CD14-positive monocyte (primary cell): ENCODE data around the gene MAP2. TPM values are rescaled to one million over a fixed set of nuclear protein-coding genes. Genes with fewer than 3 reads are reported as not detected.

Source experiments
- DNase-seq, 3 donors: peaks; one replicate each; pipeline ENCODE4 v3.0.0-alpha.2; 2011 to 2022
- H2AFZ ChIP-seq: 2 replicates; pipeline ENCODE4 v1.6.0; 2012; ENCODE audit warnings: mild to moderate bottlenecking, low read depth, low read length, inconsistent platforms; ENCODE audit not compliant: insufficient read depth, poor library complexity, severe bottlenecking
- H3K27ac ChIP-seq, 2 donors: 1 replicate in 1 of 2; 2 replicates in 1 of 2; pipeline ENCODE4 v1.5.1; 2012 to 2013; ENCODE audit warnings: low read length in 2 of 2, control low read depth in 1 of 2, inconsistent platforms in 1 of 2, low read depth in 1 of 2, mild to moderate bottlenecking in 1 of 2
- H3K27me3 ChIP-seq, 2 donors: one replicate each; pipeline versions ENCODE4 v1.6.0 to v1.6.1; 2011 to 2013; ENCODE audit warnings: low read length in 2 of 2; ENCODE audit not compliant: control insufficient read depth in 2 of 2, insufficient read depth in 2 of 2
- H3K36me3 ChIP-seq, 2 donors: replicated peaks in 1 of 2; 1 replicate in 1 of 2; 2 replicates in 1 of 2; pipeline versions ENCODE4 v1.5.1 to v1.6.1; 2012 to 2013; ENCODE audit warnings: low read length in 2 of 2, control low read depth in 1 of 2, inconsistent platforms in 1 of 2, mild to moderate bottlenecking in 1 of 2; ENCODE audit not compliant: insufficient read depth in 2 of 2, control insufficient read depth in 1 of 2
- H3K4me1 ChIP-seq, 2 donors: 1 replicate in 1 of 2; 2 replicates in 1 of 2; pipeline versions ENCODE4 v1.5.1 to v1.6.1; 2012 to 2013; ENCODE audit warnings: low read length in 2 of 2, control low read depth in 1 of 2, inconsistent platforms in 1 of 2, mild to moderate bottlenecking in 1 of 2, moderate library complexity in 1 of 2; ENCODE audit not compliant: insufficient read depth in 2 of 2, control insufficient read depth in 1 of 2
- H3K4me2 ChIP-seq: replicated peaks from 2 replicates; pipeline ENCODE3; 2012; ENCODE audit warnings: low read length, moderate library complexity, mild to moderate bottlenecking; ENCODE audit not compliant: poor library complexity, severe bottlenecking; ENCODE audit errors: extremely low read depth
- H3K4me3 ChIP-seq, 3 experiments: fragments of 200-600 bp in 1 of 3; sonication (generic) in 1 of 3; replicated peaks in 1 of 3; 1 replicate in 2 of 3; 2 replicates in 1 of 3; pipeline ENCODE4 v1.5.1; 2011 to 2013; ENCODE audit warnings: low read length in 3 of 3, mild to moderate bottlenecking in 3 of 3, control low read depth in 2 of 3, low read depth in 2 of 3, inconsistent platforms in 1 of 3, moderate library complexity in 1 of 3
- H3K79me2 ChIP-seq: 2 replicates; pipeline ENCODE4 v1.6.0; 2012; ENCODE audit warnings: mild to moderate bottlenecking, control low read depth, inconsistent platforms, low read length, moderate library complexity; ENCODE audit not compliant: insufficient read depth
- H3K9ac ChIP-seq: 2 replicates; pipeline ENCODE4 v1.6.0; 2017; ENCODE audit warnings: low read length, mild to moderate bottlenecking; ENCODE audit not compliant: insufficient read depth, poor library complexity, severe bottlenecking
- H3K9me3 ChIP-seq, 2 donors: replicated peaks in 1 of 2; 1 replicate in 1 of 2; 2 replicates in 1 of 2; pipeline versions ENCODE4 v1.5.1 to v1.6.1; 2012 to 2013; ENCODE audit warnings: low read length in 2 of 2, control low read depth in 1 of 2; ENCODE audit not compliant: control insufficient read depth in 1 of 2, insufficient read depth in 1 of 2
- H4K20me1 ChIP-seq: 2 replicates; pipeline ENCODE4 v1.6.0; 2012; ENCODE audit warnings: mild to moderate bottlenecking, low read length, control low read depth, moderate library complexity; ENCODE audit not compliant: insufficient read depth
- H3K27ac Mint-ChIP-seq, 7 donors: one replicate each; pipeline ENCODE4 v1.8.0; 2020; ENCODE audit warnings: mild to moderate bottlenecking in 7 of 7, mixed read lengths in 7 of 7, moderate library complexity in 6 of 7, inconsistent platforms in 2 of 7
- H3K27me3 Mint-ChIP-seq, 3 donors: one replicate each; pipeline ENCODE4 v1.8.0; 2021 to 2022; ENCODE audit warnings: low read depth in 3 of 3, mild to moderate bottlenecking in 3 of 3, mixed read lengths in 3 of 3, moderate library complexity in 3 of 3, inconsistent platforms in 1 of 3
- H3K36me3 Mint-ChIP-seq, 2 donors: one replicate each; pipeline ENCODE4 v1.8.0; 2020; ENCODE audit warnings: mixed read lengths in 2 of 2, inconsistent platforms in 1 of 2, mild to moderate bottlenecking in 1 of 2
- H3K4me1 Mint-ChIP-seq: one replicate; pipeline ENCODE4 v1.8.0; 2020; ENCODE audit warnings: mild to moderate bottlenecking, mixed read lengths
- H3K4me3 Mint-ChIP-seq, 2 donors: one replicate each; pipeline ENCODE4 v1.8.0; 2020; ENCODE audit warnings: mild to moderate bottlenecking in 2 of 2, mixed read lengths in 2 of 2, moderate library complexity in 1 of 2
- H3K9me3 Mint-ChIP-seq, 7 donors: one replicate each; pipeline ENCODE4 v1.8.0; 2020 to 2022; ENCODE audit warnings: mixed read lengths in 7 of 7, mild to moderate bottlenecking in 6 of 7, moderate library complexity in 6 of 7, inconsistent platforms in 2 of 7
- CTCF ChIP-seq: fragments of 200-600 bp; IDR thresholded peaks from one replicate; pipeline ENCODE4 v1.8.0; 2022; ENCODE audit warnings: antibody characterized with exemption, mild to moderate bottlenecking
- WGBS: methylation state at CpG from one replicate; pipeline ENCODE4 v1.1.5; 2013; ENCODE audit warnings: missing lambda C conversion rate; ENCODE audit not compliant: insufficient coverage; 5-methylcytosine and 5-hydroxymethylcytosine counted together
- intact Hi-C, 2 donors: fragments of 100-400 bp; cut with micrococcal nuclease; formaldehyde crosslinking; loops; one replicate each; pipeline versions ENCODE4 v1.15.0 to v1.15.1; 2023
- polyA plus RNA-seq, 3 donors: library from polyadenylated mRNA; depleted of rRNA in 1 of 3; unstranded in 2 of 3; stranded (reverse) in 1 of 3; fragments of 300-500 nt in 2 of 3; fragments of >200 nt in 1 of 3; fragmentation: Illumina TruSeq in 2 of 3; gene quantifications; 1 replicate in 2 of 3; 2 replicates in 1 of 3; pipeline ENCODE4 v1.2.3, GENCODE V29; 2012 to 2021

Gene MAP2
- polyA plus RNA-seq, 3 donors = not detected

DNA sequence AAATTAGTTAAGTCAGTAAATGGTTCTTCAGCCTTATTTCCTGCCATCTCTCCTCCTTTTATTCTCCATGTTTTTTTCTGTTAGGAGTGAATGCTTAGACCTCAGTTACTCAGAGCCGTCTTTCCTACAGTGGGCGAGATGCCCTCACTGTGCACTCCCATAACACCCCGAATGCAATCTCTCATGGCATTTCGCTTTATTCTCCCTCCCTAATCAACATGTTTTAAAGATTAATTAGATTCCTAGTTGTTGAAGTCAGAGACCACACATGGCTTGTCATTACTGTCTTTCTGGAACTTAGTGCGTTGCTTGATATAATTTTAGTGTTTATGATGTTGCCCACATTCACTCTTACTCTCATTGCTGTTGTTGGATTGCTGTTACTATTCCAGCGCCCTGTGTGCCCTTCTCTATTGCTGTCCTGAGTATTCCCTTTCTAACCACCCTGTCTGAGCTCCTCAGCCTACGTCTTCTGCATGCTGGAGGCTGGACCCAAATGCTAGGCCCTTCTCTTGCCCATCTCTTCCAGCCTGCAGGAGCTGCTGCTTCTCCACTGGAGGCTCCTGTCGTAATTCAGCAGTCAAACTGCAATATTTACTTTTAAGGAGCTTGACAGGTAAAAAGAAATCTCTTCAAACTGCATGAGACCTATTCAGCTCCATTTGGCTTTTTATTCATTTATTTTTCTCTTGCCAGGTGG, 99.3 kb downstream of the MAP2 start:
- Histone ChIP-seq H2AFZ (no peak overlapping the region), H3K9me3 (no peaks in the 10 kb centered on the region), H3K27ac (no peak overlapping the region), H4K20me1 (no peaks in the 10 kb centered on the region), H3K79me2 (no peaks in the 10 kb centered on the region), H3K27me3 (no peaks in the 10 kb centered on the region), H3K9ac (no peak overlapping the region), H3K36me3 (no peaks in the 10 kb centered on the region), H3K4me1 (peaks cover 18 to 24% of the 10 kb centered on the region in 2 donors), H3K4me2 (no peak overlapping the region), H3K4me3 (no peak overlapping the region)
- TF ChIP-seq CTCF = no peak
- WGBS = 100% methylated on average over 3 of the region's 8 CpGs
- no peak for DNase-seq
- H3K4me1 Mint-ChIP-seq = peaks cover 25% of the 10 kb centered on the region
- intact Hi-C loops = no loop called here
- no peak overlapping the region for H3K4me3 Mint-ChIP-seq
- no peaks in the 10 kb centered on the region for H3K9me3 Mint-ChIP-seq
- H3K36me3 Mint-ChIP-seq = no peaks in the 10 kb centered on the region
- no peaks in the 10 kb centered on the region for H3K27me3 Mint-ChIP-seq
- H3K27ac Mint-ChIP-seq = no peak overlapping the region

DNA sequence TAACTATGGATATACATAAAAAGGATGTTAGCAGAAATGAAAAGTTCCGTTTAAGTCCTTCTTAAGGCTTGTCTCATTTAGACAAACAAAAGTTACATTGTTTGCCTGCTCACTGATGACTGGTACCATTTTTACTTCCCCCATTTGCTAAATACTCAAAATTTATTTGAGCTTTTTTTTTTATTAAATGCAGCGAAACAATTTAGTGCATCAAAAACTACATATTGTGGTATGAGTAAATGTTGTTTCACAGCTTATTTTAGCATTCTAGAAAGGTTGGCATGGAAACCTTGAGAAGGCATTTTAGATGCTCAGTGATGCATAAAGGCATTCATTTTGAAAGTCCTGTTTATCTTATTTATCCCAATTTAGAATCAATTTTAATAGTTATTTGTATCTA, 100.0 kb downstream of the MAP2 start:
- no peak overlapping the region for H3K4me3 Mint-ChIP-seq

More for the DNA sequence above, 100.0 kb downstream of the MAP2 start:
- H3K79me2 ChIP-seq = no peaks in the 10 kb centered on the region
- intact Hi-C loops = no loop called here
- no peak overlapping the region for H3K4me3 ChIP-seq
- no peak overlapping the region for H3K4me2 ChIP-seq
- Mint-ChIP-seq H3K9me3 (no peaks in the 10 kb centered on the region), H3K4me1 (peaks cover 25% of the 10 kb centered on the region), H3K27ac (no peak overlapping the region), H3K36me3 (no peaks in the 10 kb centered on the region), H3K27me3 (no peaks in the 10 kb centered on the region)
- H3K27ac ChIP-seq = no peak overlapping the region
- H2AFZ ChIP-seq = no peak overlapping the region
- H4K20me1 ChIP-seq = no peaks in the 10 kb centered on the region
- no peak overlapping the region for H3K9ac ChIP-seq
- no peaks in the 10 kb centered on the region for H3K9me3 ChIP-seq
- WGBS = no CpG with 5 or more reads among the region's 2 CpGs
- TF ChIP-seq CTCF = no peak
- peaks cover 18 to 24% of the 10 kb centered on the region in 2 donors for H3K4me1 ChIP-seq
- no peaks in the 10 kb centered on the region for H3K36me3 ChIP-seq
- no peak for DNase-seq
- no peaks in the 10 kb centered on the region for H3K27me3 ChIP-seq
